GM10266 (cell line): Measurements from ENCODE around the gene PI4K2B.

Source experiments
- DNase-seq: peaks from one replicate; pipeline ENCODE4 v3.0.0; 2012; ENCODE audit errors: extremely low spot score
- CTCF ChIP-seq: IDR thresholded peaks from 2 replicates; pipeline ENCODE4 v1.5.1; 2012; ENCODE audit warnings: mild to moderate bottlenecking, low read depth; ENCODE audit not compliant: control insufficient read depth, insufficient read depth; ENCODE audit errors: missing control alignments

Gene PI4K2B

GRCh38 chr4:25233737-25234389 is at the start of gene PI4K2B:
Gene PI4K2B (plus strand): TSS chr4:25234033. CDS start chr4:25234164, 131 bp downstream.
- DNase-seq: peak; percentile 94
- TF ChIP-seq CTCF: no peak

- no peak for DNase-seq
- TF ChIP-seq CTCF: no peak
These were observed 49.8 kb upstream of the PI4K2B start for GRCh38 chr4:25184056-25184455.

GRCh38 chr4:25190407-25190806 is 43.4 kb upstream of the PI4K2B start:
- TF ChIP-seq CTCF: no peak
- DNase-seq: no peak

- DNase-seq: no peak
- TF ChIP-seq CTCF: no peak
These were observed 35.1 kb upstream of the PI4K2B start for GRCh38 chr4:25198713-25199112.

- no peak for TF ChIP-seq CTCF
- DNase-seq: no peak
These were observed 25.8 kb upstream of the PI4K2B start for GRCh38 chr4:25207997-25208396.

- DNase-seq: no peak
- TF ChIP-seq CTCF: no peak
These were observed 24.1 kb upstream of the PI4K2B start for GRCh38 chr4:25209702-25210101.

GRCh38 chr4:25211721-25212120 is 22.1 kb upstream of the PI4K2B start:
- no peak for TF ChIP-seq CTCF
- DNase-seq: no peak
